ENCODE data around the gene KCNJ3.

The KCNJ3 gene

DNA sequence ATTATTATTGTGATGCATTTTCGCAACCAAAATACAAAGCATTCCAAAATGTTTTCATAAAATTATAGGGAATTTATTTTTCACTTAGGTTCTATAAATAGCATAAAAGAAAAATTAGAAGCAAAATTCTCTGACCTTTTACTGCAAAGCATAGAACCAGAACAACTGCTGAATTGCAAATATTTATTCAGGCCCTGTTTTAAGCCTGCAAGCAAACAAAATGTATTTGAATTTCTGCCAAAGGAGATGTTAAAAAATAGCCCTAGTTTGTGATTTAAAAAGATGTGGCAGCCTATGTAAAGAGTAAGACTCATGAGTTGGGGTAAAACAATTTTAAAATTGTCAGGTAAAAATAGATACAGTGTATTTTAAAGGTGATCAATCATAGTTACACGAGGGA is 138.1 kb downstream of the KCNJ3 start:
- no peak for TF ChIP-seq EZH2phosphoT487 (conservative IDR thresholded peaks at IDR 0.05; ENCODE audit: low read length)
- TF ChIP-seq, protein P1, sequence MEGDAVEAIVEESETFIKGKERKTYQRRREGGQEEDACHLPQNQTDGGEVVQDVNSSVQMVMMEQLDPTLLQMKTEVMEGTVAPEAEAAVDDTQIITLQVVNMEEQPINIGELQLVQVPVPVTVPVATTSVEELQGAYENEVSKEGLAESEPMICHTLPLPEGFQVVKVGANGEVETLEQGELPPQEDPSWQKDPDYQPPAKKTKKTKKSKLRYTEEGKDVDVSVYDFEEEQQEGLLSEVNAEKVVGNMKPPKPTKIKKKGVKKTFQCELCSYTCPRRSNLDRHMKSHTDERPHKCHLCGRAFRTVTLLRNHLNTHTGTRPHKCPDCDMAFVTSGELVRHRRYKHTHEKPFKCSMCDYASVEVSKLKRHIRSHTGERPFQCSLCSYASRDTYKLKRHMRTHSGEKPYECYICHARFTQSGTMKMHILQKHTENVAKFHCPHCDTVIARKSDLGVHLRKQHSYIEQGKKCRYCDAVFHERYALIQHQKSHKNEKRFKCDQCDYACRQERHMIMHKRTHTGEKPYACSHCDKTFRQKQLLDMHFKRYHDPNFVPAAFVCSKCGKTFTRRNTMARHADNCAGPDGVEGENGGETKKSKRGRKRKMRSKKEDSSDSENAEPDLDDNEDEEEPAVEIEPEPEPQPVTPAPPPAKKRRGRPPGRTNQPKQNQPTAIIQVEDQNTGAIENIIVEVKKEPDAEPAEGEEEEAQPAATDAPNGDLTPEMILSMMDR (IDR thresholded peaks at IDR 0.05; ENCODE audit: insufficient read depth, low read length, poor library complexity, severe bottlenecking) = no peak
- no peak overlapping the region for H3K4me3 ChIP-seq (ENCODE audit: insufficient read depth, low read length, poor library complexity, severe bottlenecking)
- no peak overlapping the region for H3K9ac ChIP-seq (ENCODE audit: low read length)
- H3K9me3 ChIP-seq (ENCODE audit: insufficient read depth, low read length) = no peaks in the 10 kb centered on the region
- no peaks in the 10 kb centered on the region for H3K79me2 ChIP-seq (ENCODE audit: insufficient read depth, low read length)
- H3K27me3 ChIP-seq (ENCODE audit: low read length) = no peaks in the 10 kb centered on the region
- no peak overlapping the region for H3K4me2 ChIP-seq (ENCODE audit: low read depth, low read length, poor library complexity, severe bottlenecking)
- H3K9me2 ChIP-seq (replicated peaks; ENCODE audit: insufficient read depth, low read length) = no peaks in the 10 kb centered on the region
- H4K20me1 ChIP-seq (ENCODE audit: low read depth, low read length) = no peaks in the 10 kb centered on the region
- no peak overlapping the region for H2AFZ ChIP-seq (ENCODE audit: low read depth, low read length, severe bottlenecking)
- no peak overlapping the region for H3K27ac ChIP-seq (ENCODE audit: low read depth, low read length)
- no peaks in the 10 kb centered on the region for H3F3A ChIP-seq (ENCODE audit: insufficient read depth)
- no peaks in the 10 kb centered on the region for H3K36me3 ChIP-seq (ENCODE audit: low read length)

DNA sequence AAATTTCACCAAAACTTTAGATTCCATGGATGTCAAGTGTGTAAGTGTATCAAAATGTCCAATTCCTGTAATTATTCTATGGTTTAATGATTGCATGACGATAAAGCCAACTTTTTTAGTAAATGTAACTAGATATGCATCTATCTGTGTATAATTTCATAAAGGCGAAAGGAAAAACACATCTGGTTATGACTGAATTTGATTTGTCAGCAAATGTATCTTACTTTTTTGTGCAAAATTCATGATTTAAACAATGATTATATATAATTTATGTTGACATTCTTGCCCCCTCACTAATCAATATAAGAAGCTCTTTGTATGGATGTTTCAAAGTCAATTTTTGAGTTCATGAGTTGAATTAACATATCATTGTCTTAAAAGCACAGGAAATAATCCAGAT is 138.5 kb downstream of the KCNJ3 start:
- Histone ChIP-seq H2AFZ (ENCODE audit: low read depth, low read length, severe bottlenecking) (no peak overlapping the region), H3K4me2 (ENCODE audit: low read depth, low read length, poor library complexity, severe bottlenecking) (no peak overlapping the region), H3K9me3 (ENCODE audit: insufficient read depth, low read length) (no peaks in the 10 kb centered on the region), H3K36me3 (ENCODE audit: low read length) (no peaks in the 10 kb centered on the region), H3K27me3 (ENCODE audit: low read length) (no peaks in the 10 kb centered on the region), H3K9ac (ENCODE audit: low read length) (no peak overlapping the region), H3K79me2 (ENCODE audit: insufficient read depth, low read length) (no peaks in the 10 kb centered on the region), H3K9me2 (replicated peaks; ENCODE audit: insufficient read depth, low read length) (no peaks in the 10 kb centered on the region), H3K4me3 (ENCODE audit: insufficient read depth, low read length, poor library complexity, severe bottlenecking) (no peak overlapping the region), H3K27ac (ENCODE audit: low read depth, low read length) (no peak overlapping the region), H3F3A (ENCODE audit: insufficient read depth) (no peaks in the 10 kb centered on the region), H4K20me1 (ENCODE audit: low read depth, low read length) (no peaks in the 10 kb centered on the region)
- TF ChIP-seq EZH2phosphoT487 (conservative IDR thresholded peaks at IDR 0.05; ENCODE audit: low read length) = no peak
- TF ChIP-seq, protein P1 (IDR thresholded peaks at IDR 0.05; ENCODE audit: insufficient read depth, low read length, poor library complexity, severe bottlenecking) = no peak

DNA sequence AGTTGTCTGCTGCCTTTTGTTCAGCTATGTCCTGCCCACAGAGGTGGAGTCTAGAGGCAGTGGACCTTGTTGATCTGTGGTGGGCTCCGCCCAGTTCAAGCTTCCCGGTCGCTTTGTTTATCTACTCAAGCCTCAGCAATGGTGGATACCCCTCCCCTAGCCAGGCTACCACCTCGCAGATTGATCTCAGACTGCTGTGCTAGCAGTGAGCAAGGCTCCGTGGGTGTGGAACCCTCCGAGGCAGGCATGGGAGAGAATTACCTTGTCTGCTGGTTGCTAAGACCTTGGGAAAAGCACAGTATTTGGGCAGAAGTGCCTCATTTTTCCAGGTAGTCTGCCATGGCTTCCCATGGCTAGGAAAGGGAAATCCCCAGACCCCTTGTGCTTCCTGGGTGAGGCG is 146.0 kb downstream of the KCNJ3 start:
- Histone ChIP-seq H2AFZ (ENCODE audit: low read depth, low read length, severe bottlenecking) (no peak overlapping the region), H3K9me3 (ENCODE audit: insufficient read depth, low read length) (no peaks in the 10 kb centered on the region), H3K36me3 (ENCODE audit: low read length) (no peaks in the 10 kb centered on the region), H3K4me2 (ENCODE audit: low read depth, low read length, poor library complexity, severe bottlenecking) (no peak overlapping the region), H4K20me1 (ENCODE audit: low read depth, low read length) (no peaks in the 10 kb centered on the region), H3F3A (ENCODE audit: insufficient read depth) (no peaks in the 10 kb centered on the region), H3K27ac (ENCODE audit: low read depth, low read length) (no peak overlapping the region), H3K79me2 (ENCODE audit: insufficient read depth, low read length) (no peaks in the 10 kb centered on the region), H3K4me3 (ENCODE audit: insufficient read depth, low read length, poor library complexity, severe bottlenecking) (no peak overlapping the region), H3K9ac (ENCODE audit: low read length) (no peak overlapping the region), H3K9me2 (replicated peaks; ENCODE audit: insufficient read depth, low read length) (no peaks in the 10 kb centered on the region), H3K27me3 (ENCODE audit: low read length) (no peaks in the 10 kb centered on the region)
- no peak for TF ChIP-seq EZH2phosphoT487 (conservative IDR thresholded peaks at IDR 0.05; ENCODE audit: low read length)
- TF ChIP-seq, protein P1 (IDR thresholded peaks at IDR 0.05; ENCODE audit: insufficient read depth, low read length, poor library complexity, severe bottlenecking) = no peak
